GM12874 (cell line): Measurements from ENCODE around the gene BBLN.

ENCODE experiments used
- CTCF ChIP-seq: IDR thresholded peaks from 2 replicates; pipeline ENCODE4 v1.5.1; 2011; ENCODE audit warnings: low read depth, mild to moderate bottlenecking, control low read depth, low read length, moderate library complexity; ENCODE audit not compliant: insufficient read depth

The BBLN gene

GRCh38 chr9:128162215-128163026 lies 2.4 kb downstream of the BBLN start:
- TF ChIP-seq CTCF = no peak

- TF ChIP-seq CTCF = no peak
Measured at GRCh38 chr9:128163027-128163515, 3.0 kb downstream of the BBLN start.

GRCh38 chr9:128163523-128164306 lies 3.6 kb downstream of the BBLN start:
- TF ChIP-seq CTCF = no peak

- TF ChIP-seq CTCF = no peak
Measured at GRCh38 chr9:128164307-128164885, 4.3 kb downstream of the BBLN start.

GRCh38 chr9:128166169-128166568 lies 6.1 kb downstream of the BBLN start:
- TF ChIP-seq CTCF = no peak

GRCh38 chr9:128167209-128167608 lies 7.1 kb downstream of the BBLN start:
- no peak for TF ChIP-seq CTCF

- no peak for TF ChIP-seq CTCF
Measured at GRCh38 chr9:128168731-128169308, 8.8 kb downstream of the BBLN start.
